ENCODE results near the gene SPRR2B.
"Not testable (repeated sequence)": the region's sequence is repeated elsewhere in the genome, so short reads cannot be mapped to it uniquely, and the experiment has no call there.

The SPRR2B gene

DNA sequence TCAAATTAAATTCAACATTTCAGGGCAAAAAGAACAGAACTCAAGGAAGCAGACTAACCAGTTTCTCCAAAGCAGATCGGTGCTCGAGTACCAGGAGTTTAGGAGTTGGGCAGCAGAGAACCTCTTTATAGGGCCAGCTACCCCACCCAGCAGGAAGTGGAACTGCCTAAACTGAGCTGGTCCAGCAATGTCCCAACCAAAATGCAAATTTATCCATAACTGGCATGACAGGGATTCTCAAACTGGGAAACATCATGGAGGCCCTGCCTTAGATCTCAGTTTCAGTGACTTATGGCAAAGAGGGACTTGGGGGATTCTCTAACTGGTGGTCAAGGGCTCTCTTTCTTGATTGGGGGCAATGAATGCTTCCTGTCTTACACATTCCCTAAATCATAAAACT lies at the start of gene SPRR2B:
TSS of gene SPRR2B (minus strand) at position 101 of the 400 bp plus-strand sequence. CDS start 772 bp downstream, outside the sequence.
- DNase-seq = no peak

GRCh38 chr1:153120945-153121344 lies 49.5 kb upstream of the SPRR2B start:
- no peak for DNase-seq

- DNase-seq = no peak
Measured at GRCh38 chr1:153119491-153119971, 48.1 kb upstream of the SPRR2B start.

GRCh38 chr1:153115264-153115663 lies 43.9 kb upstream of the SPRR2B start:
- DNase-seq = not testable (repeated sequence)

DNA sequence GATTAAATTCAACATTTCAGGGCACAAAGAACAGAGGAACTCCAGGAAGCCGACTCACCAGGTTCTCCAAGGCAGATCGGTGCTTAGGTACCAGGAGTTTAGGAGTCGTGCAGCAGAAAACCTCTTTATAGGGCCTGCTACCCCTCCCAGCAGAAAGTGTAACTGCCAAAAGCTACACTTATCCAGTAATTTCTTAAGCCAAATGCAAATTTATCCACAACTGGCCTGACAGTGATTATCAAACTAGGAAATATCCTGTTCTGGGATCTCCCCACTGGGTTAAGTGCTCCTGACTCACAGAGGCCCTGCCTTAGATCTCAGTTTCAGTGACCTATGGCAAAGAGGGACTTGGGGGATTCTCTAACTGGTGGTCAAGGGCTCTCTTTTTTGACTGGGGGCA lies 42.0 kb upstream of the SPRR2B start, which contains the start of gene SPRR2F:
TSS of gene SPRR2F (minus strand) at position 101 of the 400 bp plus-strand sequence. CDS start 783 bp downstream, outside the sequence.
- DNase-seq = no peak

- DNase-seq = not testable (repeated sequence)
Measured at GRCh38 chr1:153112454-153112853, 41.0 kb upstream of the SPRR2B start.

- no peak for DNase-seq
Measured at GRCh38 chr1:153100245-153100644, 28.8 kb upstream of the SPRR2B start.

GRCh38 chr1:153099461-153100045 lies 28.1 kb upstream of the SPRR2B start:
- DNase-seq = no peak

- DNase-seq = no peak
Measured at GRCh38 chr1:153095764-153096163, 24.4 kb upstream of the SPRR2B start.

- DNase-seq = no peak
Measured at GRCh38 chr1:153094426-153094825, 23.0 kb upstream of the SPRR2B start, which contains the start of gene SPRR2E. Gene SPRR2E (minus strand): TSS chr1:153094526. CDS start chr1:153093751, 775 bp downstream.

DNA sequence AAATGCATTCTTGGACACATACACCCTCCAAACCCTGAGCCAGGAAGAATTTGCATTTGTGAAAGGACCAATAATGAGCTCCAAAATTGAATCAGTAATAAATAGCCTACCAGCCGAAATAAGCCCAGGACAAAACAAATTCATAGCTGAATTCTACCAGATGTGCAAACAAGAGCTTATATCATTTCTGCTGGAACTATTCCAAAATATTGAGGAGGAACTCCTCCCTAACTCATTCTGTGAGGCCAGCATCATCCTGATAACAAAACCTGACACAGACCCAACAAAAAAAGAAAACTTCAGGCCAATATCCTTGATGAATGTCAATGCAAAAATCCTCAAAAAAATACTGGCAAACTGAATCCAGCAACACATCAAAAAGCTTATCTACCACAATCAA lies 16.2 kb upstream of the SPRR2B start:
- DNase-seq = no peak

DNA sequence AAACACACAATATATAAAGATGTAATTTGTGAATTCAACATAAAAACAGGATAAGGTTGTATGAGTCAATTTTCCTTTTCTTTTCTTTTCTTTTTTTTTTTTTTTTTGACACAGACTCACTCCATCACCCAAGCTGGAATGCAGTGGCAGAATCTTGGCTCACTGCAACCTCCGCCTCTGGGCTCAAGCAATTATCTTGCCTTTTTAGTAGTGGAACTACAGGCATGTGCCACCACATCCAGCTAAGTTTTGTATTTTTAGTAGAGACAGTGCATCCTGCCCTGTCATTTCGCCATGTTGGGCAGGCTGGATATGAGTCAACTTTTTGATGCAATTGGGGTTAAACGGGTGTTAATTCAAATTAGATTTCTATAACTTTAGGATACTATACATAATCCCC lies 10.3 kb upstream of the SPRR2B start:
- DNase-seq = no peak

DNA sequence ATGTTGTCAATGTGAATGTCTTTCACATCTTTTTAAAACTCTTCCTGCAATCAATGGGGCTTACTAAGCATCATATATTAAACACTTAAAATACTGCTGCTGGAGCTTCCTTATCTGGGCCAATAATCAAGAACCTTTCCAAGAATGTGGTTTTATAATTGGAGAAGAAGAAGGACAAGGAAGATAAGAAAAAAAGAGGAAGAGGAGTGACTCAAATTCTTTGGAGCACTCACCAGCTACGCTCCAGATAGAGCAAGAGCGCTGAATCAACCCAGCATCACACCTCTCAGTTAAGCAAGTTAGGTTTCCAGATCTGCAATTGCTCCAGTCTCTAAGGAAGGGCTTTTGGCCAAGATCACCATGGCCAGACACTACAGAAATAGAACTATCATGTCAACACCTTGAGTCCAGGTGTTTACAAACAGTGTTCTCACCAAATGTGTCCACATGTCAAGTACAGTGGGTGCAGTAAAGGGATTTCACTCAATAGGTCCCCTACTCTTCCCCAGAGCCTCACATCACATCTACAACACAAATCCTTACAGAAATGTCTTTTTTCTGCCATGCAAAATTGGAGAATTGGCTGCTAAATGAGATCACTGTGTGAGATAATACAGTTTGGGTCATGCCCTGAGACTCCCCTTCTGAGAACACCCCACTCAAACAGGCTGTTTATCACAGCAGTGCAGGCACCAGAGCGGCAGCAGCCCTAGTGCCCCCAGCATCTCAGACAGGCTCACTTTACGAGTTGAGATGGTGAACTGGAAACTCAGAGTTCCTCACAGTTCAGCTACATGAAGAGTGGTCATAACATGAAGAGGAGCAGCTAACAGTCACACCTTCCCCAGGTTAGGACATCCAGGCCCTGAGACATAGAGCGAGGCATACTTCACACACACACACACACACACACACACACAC lies 1.7 kb upstream of the SPRR2B start:
- DNase-seq = no peak

DNA sequence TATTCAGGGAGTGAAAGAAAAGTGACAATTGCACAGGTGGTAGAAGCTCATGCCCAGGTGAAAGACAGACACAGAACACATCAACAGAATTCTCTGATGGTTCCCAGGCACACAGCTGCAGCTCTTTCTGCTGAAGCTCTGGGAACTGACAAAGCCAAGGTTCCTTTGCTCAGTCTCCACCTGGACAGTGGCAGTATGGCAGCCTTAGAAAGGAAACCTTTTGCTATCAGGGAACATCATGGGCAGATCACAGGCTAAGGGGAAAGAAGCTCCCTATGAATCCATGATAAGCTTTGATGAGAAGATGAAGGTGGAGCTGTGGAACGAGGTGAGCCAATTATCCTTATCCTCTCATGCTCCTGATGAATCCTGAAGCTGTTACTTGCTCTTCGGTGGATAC lies 1.2 kb downstream of the SPRR2B start:
- no peak for DNase-seq

DNA sequence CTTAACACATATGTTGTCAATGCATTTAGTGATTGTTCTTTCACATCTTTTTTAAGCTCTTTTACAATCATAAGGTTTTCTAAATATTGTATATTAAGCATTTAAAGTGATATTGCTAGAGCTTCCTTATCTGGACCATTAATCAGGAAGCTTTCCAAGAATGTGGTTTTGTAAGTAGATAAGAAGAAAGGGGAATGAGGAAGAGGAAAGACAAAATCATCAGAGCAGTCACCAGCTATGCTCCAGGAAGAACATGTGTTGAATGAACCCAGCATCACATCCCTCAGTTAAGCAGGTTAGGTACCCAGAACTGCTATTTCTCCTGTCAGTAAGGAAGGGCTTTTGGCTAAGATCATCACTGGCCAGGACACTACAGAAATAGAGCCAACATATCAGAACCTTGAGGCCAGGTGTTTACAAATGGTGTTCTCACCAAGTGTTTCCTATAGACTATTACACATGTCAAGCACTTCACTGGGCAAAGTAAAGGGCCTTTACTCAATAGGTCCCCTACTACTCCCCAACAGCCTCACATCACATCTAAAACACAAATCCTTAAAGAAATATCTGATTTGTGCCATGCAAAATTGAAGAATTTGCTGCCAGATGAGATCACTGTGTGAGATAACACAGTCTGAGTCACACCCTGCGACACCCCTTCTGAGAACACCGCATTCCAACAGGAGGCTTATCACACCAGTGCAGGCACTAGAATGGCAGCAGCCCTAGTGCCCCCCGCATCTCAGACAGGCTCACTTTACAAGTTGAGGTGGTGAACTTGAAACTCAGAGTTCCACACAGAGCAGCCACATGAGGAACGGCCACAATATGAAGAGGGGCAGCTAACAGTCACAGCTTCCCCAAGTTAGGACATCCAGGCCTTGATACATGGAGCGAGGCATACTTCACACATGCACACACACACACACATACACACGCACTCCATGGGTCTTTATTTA lies 12.3 kb downstream of the SPRR2B start:
- DNase-seq = no peak

GRCh38 chr1:153058154-153058553 lies 13.3 kb downstream of the SPRR2B start:
- no peak for DNase-seq

DNA sequence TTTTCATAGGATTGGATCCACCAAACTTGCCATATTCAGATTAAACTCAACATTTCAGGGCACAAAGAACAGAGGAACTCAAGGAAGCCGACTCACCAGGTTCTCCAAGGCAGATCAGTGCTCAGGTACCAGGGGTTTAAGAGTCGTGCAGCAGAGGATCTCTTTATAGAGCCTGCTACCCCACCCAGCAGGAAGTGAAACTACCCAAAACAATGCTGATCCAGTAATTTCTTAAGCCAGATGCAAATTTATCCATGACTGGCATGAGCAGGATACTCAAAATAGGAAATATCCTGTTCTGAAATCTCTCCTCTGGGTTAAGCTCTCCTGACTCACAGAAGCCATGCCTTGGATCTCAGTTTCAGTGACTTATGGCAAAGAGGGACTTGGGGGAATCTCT lies 14.0 kb downstream of the SPRR2B start, which contains the start of gene SPRR2A:
TSS of gene SPRR2A (minus strand) at position 138 of the 400 bp plus-strand sequence. CDS start 777 bp downstream, outside the sequence.
- no peak for DNase-seq

DNA sequence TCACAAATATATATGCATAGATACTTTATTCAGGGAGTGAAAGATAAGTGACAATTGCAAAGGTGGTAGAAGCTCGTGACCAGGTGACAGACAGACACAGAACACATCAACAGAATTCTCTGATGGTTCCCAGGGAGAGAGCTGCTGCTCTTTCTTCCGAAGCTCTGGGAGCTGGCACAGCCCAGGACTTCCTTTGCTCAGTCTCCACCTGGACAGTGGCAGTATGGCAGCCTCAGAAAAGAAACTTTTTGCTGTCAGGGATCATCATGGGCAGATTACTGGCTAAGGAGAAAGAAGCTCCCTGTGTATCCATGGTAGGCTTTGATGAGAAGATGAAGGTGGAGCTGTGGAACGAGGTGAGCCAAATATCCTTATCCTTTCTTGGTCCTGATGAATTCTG lies 15.3 kb downstream of the SPRR2B start:
- not testable (repeated sequence) for DNase-seq

DNA sequence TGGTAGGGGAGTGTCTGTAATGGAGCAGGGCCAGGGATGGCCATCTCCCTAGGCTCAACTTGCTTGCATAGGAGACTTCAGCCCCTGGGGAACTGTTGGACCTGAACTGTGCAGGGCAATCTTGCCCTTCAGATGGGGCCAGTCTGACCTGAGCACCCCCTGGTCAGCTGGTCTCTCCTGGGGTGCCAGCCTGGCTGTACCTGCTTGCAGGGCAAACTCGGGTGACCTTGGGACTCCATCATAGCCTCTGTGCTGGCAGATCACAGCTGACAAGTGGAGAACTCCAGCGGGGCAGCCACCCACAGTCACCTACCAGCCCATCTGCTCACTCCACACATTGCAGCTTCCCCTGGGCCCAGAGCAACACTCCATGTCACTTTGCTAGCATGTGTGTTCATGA lies 22.2 kb downstream of the SPRR2B start:
- no peak for DNase-seq

DNA sequence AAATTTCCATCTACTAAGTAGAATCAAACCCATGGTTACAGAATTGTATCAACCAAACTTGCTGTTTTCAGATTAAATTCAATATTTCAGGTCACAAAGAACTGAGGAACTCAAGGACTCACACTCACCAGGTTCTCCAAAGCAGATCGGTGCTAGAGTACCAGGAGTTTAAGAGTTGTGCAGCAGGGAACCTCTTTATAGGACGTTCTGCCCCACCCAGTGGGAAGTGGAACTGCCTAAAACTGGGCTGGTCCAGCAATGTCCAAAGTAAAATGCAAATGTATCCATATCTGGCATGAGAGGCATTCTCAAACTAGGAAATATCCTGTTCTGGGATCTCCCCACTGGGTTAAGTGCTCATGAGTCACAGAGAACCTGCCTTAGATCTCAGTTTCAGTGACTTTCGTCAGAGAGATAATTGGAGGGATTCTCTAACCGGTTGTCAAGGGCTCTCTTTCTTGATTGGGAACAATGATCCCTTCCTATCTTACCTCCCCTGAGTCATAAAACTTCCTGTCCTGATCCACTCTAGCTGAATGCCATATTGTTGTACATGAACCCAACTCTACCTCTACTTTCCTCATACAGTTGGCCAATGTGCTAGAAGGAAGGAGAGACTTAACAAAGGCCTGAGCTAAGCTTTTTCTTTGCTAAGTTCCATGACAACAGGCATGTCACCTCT lies 30.3 kb downstream of the SPRR2B start, which contains the start of gene SPRR2D:
TSS of gene SPRR2D (minus strand) at position 171 of the 682 bp plus-strand sequence. CDS start 774 bp downstream, outside the sequence.
- DNase-seq = no peak

DNA sequence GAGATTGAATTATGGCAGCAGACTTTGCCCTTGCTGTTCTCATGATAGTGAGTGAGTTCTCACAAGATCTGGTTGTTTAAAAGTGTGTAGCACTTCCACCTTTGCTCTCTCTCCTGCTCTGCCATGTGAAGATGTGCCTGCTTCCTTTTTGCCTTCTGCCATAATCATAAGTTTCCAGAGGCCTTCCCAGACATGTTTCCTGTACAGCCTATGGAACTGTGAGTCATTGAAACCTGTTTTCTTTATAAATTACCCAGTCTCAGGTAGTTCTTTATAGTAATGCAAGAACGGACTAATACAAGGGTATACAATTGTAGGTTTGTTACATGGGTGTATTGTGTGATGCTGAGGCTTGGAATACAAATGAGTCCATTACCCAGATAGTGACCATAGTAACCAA lies 36.2 kb downstream of the SPRR2B start:
- no peak for DNase-seq

All from CD4-positive, alpha-beta T cell treated with Interleukin-21 for 1 hour (primary cell).